CD14-positive monocyte (primary cell): ENCODE results near the gene MED7. TPM values are rescaled to one million over a fixed set of nuclear protein-coding genes. Genes with fewer than 3 reads are reported as not detected.

ENCODE experiments used
- DNase-seq, 3 donors: peaks; one replicate each; pipeline ENCODE4 v3.0.0-alpha.2; 2011 to 2022
- H2AFZ ChIP-seq: 2 replicates; pipeline ENCODE4 v1.6.0; 2012; ENCODE audit warnings: mild to moderate bottlenecking, low read depth, low read length, inconsistent platforms; ENCODE audit not compliant: insufficient read depth, poor library complexity, severe bottlenecking
- H3K27ac ChIP-seq, 2 donors: 1 replicate in 1 of 2; 2 replicates in 1 of 2; pipeline ENCODE4 v1.5.1; 2012 to 2013; ENCODE audit warnings: low read length in 2 of 2, control low read depth in 1 of 2, inconsistent platforms in 1 of 2, low read depth in 1 of 2, mild to moderate bottlenecking in 1 of 2
- H3K27me3 ChIP-seq, 2 donors: one replicate each; pipeline versions ENCODE4 v1.6.0 to v1.6.1; 2011 to 2013; ENCODE audit warnings: low read length in 2 of 2; ENCODE audit not compliant: control insufficient read depth in 2 of 2, insufficient read depth in 2 of 2
- H3K36me3 ChIP-seq, 2 donors: replicated peaks in 1 of 2; 1 replicate in 1 of 2; 2 replicates in 1 of 2; pipeline versions ENCODE4 v1.5.1 to v1.6.1; 2012 to 2013; ENCODE audit warnings: low read length in 2 of 2, control low read depth in 1 of 2, inconsistent platforms in 1 of 2, mild to moderate bottlenecking in 1 of 2; ENCODE audit not compliant: insufficient read depth in 2 of 2, control insufficient read depth in 1 of 2
- H3K4me1 ChIP-seq, 2 donors: 1 replicate in 1 of 2; 2 replicates in 1 of 2; pipeline versions ENCODE4 v1.5.1 to v1.6.1; 2012 to 2013; ENCODE audit warnings: low read length in 2 of 2, control low read depth in 1 of 2, inconsistent platforms in 1 of 2, mild to moderate bottlenecking in 1 of 2, moderate library complexity in 1 of 2; ENCODE audit not compliant: insufficient read depth in 2 of 2, control insufficient read depth in 1 of 2
- H3K4me2 ChIP-seq: replicated peaks from 2 replicates; pipeline ENCODE3; 2012; ENCODE audit warnings: low read length, moderate library complexity, mild to moderate bottlenecking; ENCODE audit not compliant: poor library complexity, severe bottlenecking; ENCODE audit errors: extremely low read depth
- H3K4me3 ChIP-seq, 3 experiments: fragments of 200-600 bp in 1 of 3; sonication (generic) in 1 of 3; replicated peaks in 1 of 3; 1 replicate in 2 of 3; 2 replicates in 1 of 3; pipeline ENCODE4 v1.5.1; 2011 to 2013; ENCODE audit warnings: low read length in 3 of 3, mild to moderate bottlenecking in 3 of 3, control low read depth in 2 of 3, low read depth in 2 of 3, inconsistent platforms in 1 of 3, moderate library complexity in 1 of 3
- H3K79me2 ChIP-seq: 2 replicates; pipeline ENCODE4 v1.6.0; 2012; ENCODE audit warnings: mild to moderate bottlenecking, control low read depth, inconsistent platforms, low read length, moderate library complexity; ENCODE audit not compliant: insufficient read depth
- H3K9ac ChIP-seq: 2 replicates; pipeline ENCODE4 v1.6.0; 2017; ENCODE audit warnings: low read length, mild to moderate bottlenecking; ENCODE audit not compliant: insufficient read depth, poor library complexity, severe bottlenecking
- H3K9me3 ChIP-seq, 2 donors: replicated peaks in 1 of 2; 1 replicate in 1 of 2; 2 replicates in 1 of 2; pipeline versions ENCODE4 v1.5.1 to v1.6.1; 2012 to 2013; ENCODE audit warnings: low read length in 2 of 2, control low read depth in 1 of 2; ENCODE audit not compliant: control insufficient read depth in 1 of 2, insufficient read depth in 1 of 2
- H4K20me1 ChIP-seq: 2 replicates; pipeline ENCODE4 v1.6.0; 2012; ENCODE audit warnings: mild to moderate bottlenecking, low read length, control low read depth, moderate library complexity; ENCODE audit not compliant: insufficient read depth
- H3K27ac Mint-ChIP-seq, 7 donors: one replicate each; pipeline ENCODE4 v1.8.0; 2020; ENCODE audit warnings: mild to moderate bottlenecking in 7 of 7, mixed read lengths in 7 of 7, moderate library complexity in 6 of 7, inconsistent platforms in 2 of 7
- H3K27me3 Mint-ChIP-seq, 3 donors: one replicate each; pipeline ENCODE4 v1.8.0; 2021 to 2022; ENCODE audit warnings: low read depth in 3 of 3, mild to moderate bottlenecking in 3 of 3, mixed read lengths in 3 of 3, moderate library complexity in 3 of 3, inconsistent platforms in 1 of 3
- H3K36me3 Mint-ChIP-seq, 2 donors: one replicate each; pipeline ENCODE4 v1.8.0; 2020; ENCODE audit warnings: mixed read lengths in 2 of 2, inconsistent platforms in 1 of 2, mild to moderate bottlenecking in 1 of 2
- H3K4me1 Mint-ChIP-seq: one replicate; pipeline ENCODE4 v1.8.0; 2020; ENCODE audit warnings: mild to moderate bottlenecking, mixed read lengths
- H3K4me3 Mint-ChIP-seq, 2 donors: one replicate each; pipeline ENCODE4 v1.8.0; 2020; ENCODE audit warnings: mild to moderate bottlenecking in 2 of 2, mixed read lengths in 2 of 2, moderate library complexity in 1 of 2
- H3K9me3 Mint-ChIP-seq, 7 donors: one replicate each; pipeline ENCODE4 v1.8.0; 2020 to 2022; ENCODE audit warnings: mixed read lengths in 7 of 7, mild to moderate bottlenecking in 6 of 7, moderate library complexity in 6 of 7, inconsistent platforms in 2 of 7
- CTCF ChIP-seq: fragments of 200-600 bp; IDR thresholded peaks from one replicate; pipeline ENCODE4 v1.8.0; 2022; ENCODE audit warnings: antibody characterized with exemption, mild to moderate bottlenecking
- WGBS: methylation state at CpG from one replicate; pipeline ENCODE4 v1.1.5; 2013; ENCODE audit warnings: missing lambda C conversion rate; ENCODE audit not compliant: insufficient coverage; 5-methylcytosine and 5-hydroxymethylcytosine counted together
- intact Hi-C, 2 donors: fragments of 100-400 bp; cut with micrococcal nuclease; formaldehyde crosslinking; loops; one replicate each; pipeline versions ENCODE4 v1.15.0 to v1.15.1; 2023
- polyA plus RNA-seq, 3 donors: library from polyadenylated mRNA; depleted of rRNA in 1 of 3; unstranded in 2 of 3; stranded (reverse) in 1 of 3; fragments of 300-500 nt in 2 of 3; fragments of >200 nt in 1 of 3; fragmentation: Illumina TruSeq in 2 of 3; gene quantifications; 1 replicate in 2 of 3; 2 replicates in 1 of 3; pipeline ENCODE4 v1.2.3, GENCODE V29; 2012 to 2021

Gene MED7
- polyA plus RNA-seq, 3 donors = 5.9 to 13.0 (median 11.9) TPM

- TF ChIP-seq CTCF = no peak
- DNase-seq = no peak
- Histone ChIP-seq H3K27ac (no peak overlapping the region), H4K20me1 (no peaks in the 10 kb centered on the region), H3K4me1 (no peaks in the 10 kb centered on the region), H3K4me3 (no peak overlapping the region), H3K9ac (no peak overlapping the region), H3K36me3 (no peaks in the 10 kb centered on the region), H3K79me2 (no peaks in the 10 kb centered on the region), H3K4me2 (no peak overlapping the region), H3K27me3 (no peaks in the 10 kb centered on the region), H2AFZ (no peak overlapping the region), H3K9me3 (no peaks in the 10 kb centered on the region)
- no CpG with 5 or more reads among the region's 3 CpGs for WGBS
- H3K9me3 Mint-ChIP-seq = peaks cover 0 to 2% (median 0%) of the 10 kb centered on the region in 7 donors
- intact Hi-C loops = no loop called here
- H3K4me3 Mint-ChIP-seq = no peak overlapping the region
- H3K36me3 Mint-ChIP-seq = no peaks in the 10 kb centered on the region
- no peak overlapping the region for H3K27ac Mint-ChIP-seq
- H3K4me1 Mint-ChIP-seq = no peaks in the 10 kb centered on the region
- peaks cover 1 to 17% (median 3%) of the 10 kb centered on the region in 3 donors for H3K27me3 Mint-ChIP-seq
These were observed 12.6 kb upstream of the MED7 start for GRCh38 chr5:157155297-157155696.

GRCh38 chr5:157150995-157151394 is 8.3 kb upstream of the MED7 start:
- Histone ChIP-seq H3K36me3 (no peaks in the 10 kb centered on the region), H3K4me1 (no peaks in the 10 kb centered on the region), H3K9ac (no peak overlapping the region), H3K4me3 (no peak overlapping the region), H3K9me3 (no peaks in the 10 kb centered on the region), H3K4me2 (no peak overlapping the region), H3K27me3 (no peaks in the 10 kb centered on the region), H2AFZ (no peak overlapping the region), H4K20me1 (no peaks in the 10 kb centered on the region), H3K27ac (no peak overlapping the region), H3K79me2 (no peaks in the 10 kb centered on the region)
- no CpG with 5 or more reads among the region's 3 CpGs for WGBS
- no peaks in the 10 kb centered on the region for H3K9me3 Mint-ChIP-seq
- DNase-seq = no peak
- intact Hi-C loops = no loop called here
- no peaks in the 10 kb centered on the region for H3K36me3 Mint-ChIP-seq
- TF ChIP-seq CTCF = no peak
- H3K27me3 Mint-ChIP-seq = peaks cover 4 to 13% (median 7%) of the 10 kb centered on the region in 3 donors
- peaks cover 2% of the 10 kb centered on the region for H3K4me1 Mint-ChIP-seq
- no peak overlapping the region for H3K4me3 Mint-ChIP-seq
- H3K27ac Mint-ChIP-seq = no peak overlapping the region
